Loucy (cell line): ENCODE measurements around the gene ZBED1.
"Not testable (repeated sequence)": the region's sequence is repeated elsewhere in the genome, so short reads cannot be mapped to it uniquely, and the experiment has no call there.

Source experiments
- H2AFZ ChIP-seq: fragments of 200-600 bp; sonication (generic); 2 replicates; pipeline ENCODE4 v1.6.0; 2016; ENCODE audit warnings: antibody characterized with exemption, mild to moderate bottlenecking, low read length, moderate library complexity
- H3F3A ChIP-seq: fragments of 200-600 bp; 2 replicates; pipeline ENCODE4 v1.6.0; 2016; ENCODE audit warnings: antibody characterized with exemption, low read depth, mild to moderate bottlenecking
- H3K27me3 ChIP-seq: fragments of 200-600 bp; sonication (generic); 2 replicates; pipeline ENCODE4 v1.6.1; 2014; ENCODE audit warnings: low read length, mild to moderate bottlenecking; ENCODE audit not compliant: insufficient read depth, poor library complexity, severe bottlenecking
- H3K36me3 ChIP-seq: fragments of 200-600 bp; sonication (generic); 2 replicates; pipeline ENCODE4 v1.6.1; 2016; ENCODE audit warnings: low read length; ENCODE audit not compliant: insufficient read depth
- H3K4me1 ChIP-seq: fragments of 200-600 bp; sonication (generic); 2 replicates; pipeline ENCODE4 v1.5.1; 2014; ENCODE audit warnings: low read length, mild to moderate bottlenecking; ENCODE audit not compliant: insufficient read depth, poor library complexity, severe bottlenecking
- H3K4me2 ChIP-seq: fragments of 200-600 bp; sonication (generic); 2 replicates; pipeline ENCODE4 v1.6.0; 2014; ENCODE audit warnings: antibody characterized with exemption, low read length, low read depth, mild to moderate bottlenecking; ENCODE audit not compliant: poor library complexity, severe bottlenecking
- H3K4me3 ChIP-seq: fragments of 200-600 bp; sonication (generic); 2 replicates; pipeline ENCODE4 v1.5.1; 2014; ENCODE audit warnings: low read length, mild to moderate bottlenecking, mixed read lengths; ENCODE audit not compliant: poor library complexity, severe bottlenecking
- H3K79me2 ChIP-seq: fragments of 200-600 bp; sonication (generic); 2 replicates; pipeline ENCODE4 v1.6.1; 2014; ENCODE audit warnings: low read length; ENCODE audit not compliant: insufficient read depth
- H3K9ac ChIP-seq: fragments of 200-600 bp; sonication (generic); 2 replicates; pipeline ENCODE4 v1.6.0; 2014; ENCODE audit warnings: mild to moderate bottlenecking, low read depth, low read length, moderate library complexity; ENCODE audit not compliant: poor library complexity, severe bottlenecking
- H3K9me2 ChIP-seq: fragments of 200-600 bp; sonication (generic); replicated peaks from 2 replicates; pipeline ENCODE4 v1.6.1; 2016; ENCODE audit warnings: low read depth, low read length, mixed read lengths
- H3K9me3 ChIP-seq: fragments of 200-600 bp; sonication (generic); 2 replicates; pipeline ENCODE4 v1.6.1; 2014; ENCODE audit warnings: mild to moderate bottlenecking, antibody characterized with exemption, low read length, low read depth; ENCODE audit not compliant: insufficient read depth
- H4K20me1 ChIP-seq: fragments of 200-600 bp; sonication (generic); 2 replicates; pipeline ENCODE4 v1.6.0; 2014; ENCODE audit warnings: antibody characterized with exemption, low read length, mild to moderate bottlenecking; ENCODE audit not compliant: insufficient read depth, poor library complexity, severe bottlenecking
- CTCF ChIP-seq: fragments of 200-600 bp; sonication (generic); conservative IDR thresholded peaks from 2 replicates; pipeline ENCODE4 v1.5.1; 2014; ENCODE audit warnings: mild to moderate bottlenecking, antibody characterized with exemption, low read length
- EZH2phosphoT487 ChIP-seq: fragments of 200-600 bp; IDR thresholded peaks from 2 replicates; pipeline ENCODE4 v1.6.1; 2018; ENCODE audit warnings: antibody characterized with exemption, mild to moderate bottlenecking, moderate library complexity, borderline replicate concordance

The ZBED1 gene

GRCh38 chrX:2483398-2484060, 17.2 kb downstream of the ZBED1 start:
- H3K9me3 ChIP-seq: no peaks in the 10 kb centered on the region
- no peaks in the 10 kb centered on the region for H3K9me2 ChIP-seq
- TF ChIP-seq EZH2phosphoT487: no peak
- TF ChIP-seq CTCF: no peak
- H4K20me1 ChIP-seq: no peaks in the 10 kb centered on the region
- no peaks in the 10 kb centered on the region for H3K4me1 ChIP-seq
- peaks cover 3% of the 10 kb centered on the region; the same call in 1 of the 2 replicates for H3K36me3 ChIP-seq
- no peak overlapping the region for H3K9ac ChIP-seq
- no peaks in the 10 kb centered on the region for H3F3A ChIP-seq
- H2AFZ ChIP-seq: no peak overlapping the region
- H3K27me3 ChIP-seq: no peaks in the 10 kb centered on the region
- H3K4me3 ChIP-seq: no peak overlapping the region
- H3K4me2 ChIP-seq: no peak overlapping the region
- H3K79me2 ChIP-seq: no peaks in the 10 kb centered on the region

GRCh38 chrX:2481597-2481996, 19.2 kb downstream of the ZBED1 start:
- not testable (repeated sequence) for H4K20me1 ChIP-seq, H3K9ac ChIP-seq, H3K4me2 ChIP-seq, H3K4me1 ChIP-seq, H3K9me2 ChIP-seq, H3K79me2 ChIP-seq, H3K27me3 ChIP-seq, H2AFZ ChIP-seq, H3K36me3 ChIP-seq, H3K9me3 ChIP-seq, H3F3A ChIP-seq, H3K4me3 ChIP-seq

GRCh38 chrX:2479982-2480381, 20.8 kb downstream of the ZBED1 start:
- H3K36me3 ChIP-seq, H3K9me3 ChIP-seq, H4K20me1 ChIP-seq, H3K9ac ChIP-seq, H3K4me1 ChIP-seq, H3K4me3 ChIP-seq, H3K4me2 ChIP-seq, H3K9me2 ChIP-seq, H3K27me3 ChIP-seq, H3F3A ChIP-seq, H3K79me2 ChIP-seq, H2AFZ ChIP-seq: not testable (repeated sequence)

- no peaks in the 10 kb centered on the region for H3F3A ChIP-seq
- H3K9ac ChIP-seq: no peak overlapping the region
- no peaks in the 10 kb centered on the region for H3K4me1 ChIP-seq
- H3K27me3 ChIP-seq: no peaks in the 10 kb centered on the region
- no peak overlapping the region for H3K4me2 ChIP-seq
- no peaks in the 10 kb centered on the region for H3K9me3 ChIP-seq
- no peak overlapping the region for H2AFZ ChIP-seq
- H3K36me3 ChIP-seq: no peaks in the 10 kb centered on the region
- no peaks in the 10 kb centered on the region for H3K9me2 ChIP-seq
- no peaks in the 10 kb centered on the region for H4K20me1 ChIP-seq
- H3K4me3 ChIP-seq: no peak overlapping the region
- TF ChIP-seq CTCF: no peak
- TF ChIP-seq EZH2phosphoT487: no peak
- no peaks in the 10 kb centered on the region for H3K79me2 ChIP-seq
These were observed 21.4 kb downstream of the ZBED1 start for GRCh38 chrX:2479420-2479780.
